WERI-Rb-1 (cell line): Measurements from ENCODE around the gene FCER2.

ENCODE experiments used
- DNase-seq: peaks from one replicate; pipeline ENCODE4 v3.0.0-alpha.2; 2020
- H3K27ac ChIP-seq: fragments of 250-450 bp; sonication (Bioruptor Pico); 2 replicates; pipeline ENCODE4 v1.5.1; 2020; ENCODE audit warnings: mild to moderate bottlenecking, moderate library complexity
- H3K27me3 ChIP-seq: fragments of 250-450 bp; sonication (Bioruptor Pico); 2 replicates; pipeline ENCODE4 v1.5.1; 2021; ENCODE audit warnings: mild to moderate bottlenecking, low read depth, moderate library complexity; ENCODE audit not compliant: insufficient read depth, severe bottlenecking
- H3K36me3 ChIP-seq: fragments of 250-450 bp; sonication (Bioruptor Pico); 2 replicates; pipeline ENCODE4 v1.5.1; 2020; ENCODE audit warnings: mild to moderate bottlenecking, moderate library complexity
- H3K4me3 ChIP-seq: 2 replicates; pipeline ENCODE4 v1.5.1; 2011; ENCODE audit warnings: low read depth, mild to moderate bottlenecking, control low read depth, low read length
- H3K9me3 ChIP-seq: fragments of 250-450 bp; sonication (Bioruptor Pico); 2 replicates; pipeline ENCODE4 v1.5.1; 2021; ENCODE audit warnings: mild to moderate bottlenecking, moderate library complexity; ENCODE audit not compliant: severe bottlenecking
- TF ChIP-seq, protein P1 (sequence below): IDR thresholded peaks from 2 replicates; pipeline ENCODE4 v1.5.1; 2011; ENCODE audit warnings: low read depth, mild to moderate bottlenecking, control low read depth, inconsistent platforms, low read length

Gene FCER2

GRCh38 chr19:7720351-7720750 lies 18.4 kb upstream of the FCER2 start:
- peak overlapping the region; percentile 56 for H3K27ac ChIP-seq
- no peaks in the 10 kb centered on the region for H3K27me3 ChIP-seq

DNA sequence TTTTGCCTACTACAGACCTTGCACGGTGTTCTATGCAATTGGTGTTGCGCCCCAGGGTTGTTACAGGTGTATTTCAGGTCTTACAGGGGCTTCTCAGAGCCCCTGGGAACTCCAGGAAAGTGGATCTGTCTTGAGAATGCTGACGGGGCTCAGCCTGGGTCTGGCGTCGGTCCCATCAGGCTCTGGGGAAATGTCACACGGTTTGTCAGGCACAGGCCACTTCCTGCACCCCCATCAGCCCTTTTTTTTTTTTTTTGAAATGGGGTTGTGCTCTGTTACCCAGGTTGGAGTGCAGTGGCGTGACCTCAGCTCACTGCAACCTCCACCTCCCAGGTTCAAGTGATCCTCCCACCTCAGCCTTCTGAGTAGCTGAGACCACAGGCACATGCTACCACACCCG lies 16.7 kb upstream of the FCER2 start:
- Histone ChIP-seq H3K4me3 (no peak overlapping the region), H3K9me3 (no peaks in the 10 kb centered on the region), H3K27ac (no peak overlapping the region), H3K27me3 (no peaks in the 10 kb centered on the region), H3K36me3 (no peaks in the 10 kb centered on the region)
- TF ChIP-seq, protein P1, sequence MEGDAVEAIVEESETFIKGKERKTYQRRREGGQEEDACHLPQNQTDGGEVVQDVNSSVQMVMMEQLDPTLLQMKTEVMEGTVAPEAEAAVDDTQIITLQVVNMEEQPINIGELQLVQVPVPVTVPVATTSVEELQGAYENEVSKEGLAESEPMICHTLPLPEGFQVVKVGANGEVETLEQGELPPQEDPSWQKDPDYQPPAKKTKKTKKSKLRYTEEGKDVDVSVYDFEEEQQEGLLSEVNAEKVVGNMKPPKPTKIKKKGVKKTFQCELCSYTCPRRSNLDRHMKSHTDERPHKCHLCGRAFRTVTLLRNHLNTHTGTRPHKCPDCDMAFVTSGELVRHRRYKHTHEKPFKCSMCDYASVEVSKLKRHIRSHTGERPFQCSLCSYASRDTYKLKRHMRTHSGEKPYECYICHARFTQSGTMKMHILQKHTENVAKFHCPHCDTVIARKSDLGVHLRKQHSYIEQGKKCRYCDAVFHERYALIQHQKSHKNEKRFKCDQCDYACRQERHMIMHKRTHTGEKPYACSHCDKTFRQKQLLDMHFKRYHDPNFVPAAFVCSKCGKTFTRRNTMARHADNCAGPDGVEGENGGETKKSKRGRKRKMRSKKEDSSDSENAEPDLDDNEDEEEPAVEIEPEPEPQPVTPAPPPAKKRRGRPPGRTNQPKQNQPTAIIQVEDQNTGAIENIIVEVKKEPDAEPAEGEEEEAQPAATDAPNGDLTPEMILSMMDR, result no peak
- DNase-seq, result no peak

More at GRCh38 chr19:7720351-7720750, 18.4 kb upstream of the FCER2 start:
- Histone ChIP-seq H3K4me3 (no peak overlapping the region), H3K9me3 (no peaks in the 10 kb centered on the region), H3K36me3 (no peaks in the 10 kb centered on the region)
- TF ChIP-seq, protein P1, result no peak
- DNase-seq, result peak; percentile 86

DNA sequence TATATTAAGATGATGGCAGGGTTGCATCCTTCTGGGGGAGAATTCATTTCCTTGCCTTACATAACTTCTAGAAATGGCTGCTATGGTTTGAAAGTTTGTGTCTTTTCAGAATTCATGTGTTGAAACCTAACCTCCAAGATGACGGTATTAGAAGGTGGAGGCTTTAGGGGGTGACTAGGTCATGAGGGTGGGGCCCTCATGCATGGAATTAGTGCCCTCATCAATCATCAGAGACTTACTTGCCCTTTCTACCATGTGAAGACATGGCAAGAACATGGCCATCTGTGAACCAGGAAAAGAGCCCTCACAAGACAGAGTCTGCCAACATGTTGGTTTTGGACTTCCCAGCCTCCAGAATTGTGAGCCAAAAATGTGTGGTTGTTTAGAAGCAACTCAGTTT lies 14.8 kb upstream of the FCER2 start:
- TF ChIP-seq, protein P1, result no peak

GRCh38 chr19:7715671-7716070 lies 13.7 kb upstream of the FCER2 start:
- TF ChIP-seq, protein P1, result no peak
- no peak for DNase-seq
- Histone ChIP-seq H3K27ac (no peak overlapping the region), H3K36me3 (no peaks in the 10 kb centered on the region), H3K9me3 (no peaks in the 10 kb centered on the region), H3K27me3 (no peaks in the 10 kb centered on the region), H3K4me3 (no peak overlapping the region)

More for the DNA sequence above, 14.8 kb upstream of the FCER2 start:
- Histone ChIP-seq H3K36me3 (no peaks in the 10 kb centered on the region), H3K27ac (no peak overlapping the region), H3K9me3 (no peaks in the 10 kb centered on the region), H3K27me3 (no peaks in the 10 kb centered on the region), H3K4me3 (no peak overlapping the region)
- DNase-seq, result no peak

GRCh38 chr19:7710616-7711015 lies 8.7 kb upstream of the FCER2 start:
- DNase-seq, result no peak
- no peak overlapping the region for H3K4me3 ChIP-seq
- H3K9me3 ChIP-seq, result no peaks in the 10 kb centered on the region
- TF ChIP-seq, protein P1, result no peak
- H3K36me3 ChIP-seq, result no peaks in the 10 kb centered on the region
- no peak overlapping the region for H3K27ac ChIP-seq
- no peaks in the 10 kb centered on the region for H3K27me3 ChIP-seq

DNA sequence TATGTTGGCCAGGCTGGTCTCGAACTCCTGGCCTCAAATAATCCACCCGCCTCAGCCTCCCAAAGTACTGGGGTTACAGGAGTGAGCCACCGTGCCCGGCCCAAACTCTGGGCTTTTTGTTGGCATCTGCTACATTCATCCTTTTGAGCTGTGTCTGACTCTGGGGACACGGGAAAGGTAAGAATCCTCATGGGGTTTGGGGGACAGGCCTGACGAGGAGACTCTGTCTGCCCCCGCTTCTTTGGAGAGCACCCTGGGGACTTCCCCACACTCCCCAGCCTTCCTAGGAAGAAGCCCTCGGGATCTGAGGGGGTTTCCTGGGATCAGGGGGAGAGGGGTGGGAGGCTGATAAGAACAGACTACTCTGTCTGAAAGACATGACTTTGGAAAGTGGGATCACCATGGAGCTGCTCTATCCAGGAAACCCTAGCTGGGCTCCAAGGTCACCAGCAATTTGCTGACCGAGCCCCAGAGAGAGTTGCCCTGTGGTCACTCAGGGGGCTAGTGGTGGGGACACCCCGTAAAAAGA lies 8.1 kb upstream of the FCER2 start:
- no peaks in the 10 kb centered on the region for H3K27me3 ChIP-seq
- TF ChIP-seq, protein P1, result no peak
- H3K4me3 ChIP-seq, result no peak overlapping the region
- no peaks in the 10 kb centered on the region for H3K9me3 ChIP-seq
- H3K36me3 ChIP-seq, result no peaks in the 10 kb centered on the region
- no peak for DNase-seq
- H3K27ac ChIP-seq, result no peak overlapping the region
